HG02840 (cell line): Measurements from ENCODE around the gene SAMD9.
A peak's percentile ranks its signal among the peaks of the same experiment; 100 is the strongest.
"Not testable (repeated sequence)": the region's sequence is repeated elsewhere in the genome, so short reads cannot be mapped to it uniquely, and the experiment has no call there.

Experiments used
- ATAC-seq: cut with Tn5 transposase; IDR thresholded peaks from one replicate; pipeline ENCODE4 v1.9.1; 2021; ENCODE audit warnings: mild to moderate bottlenecking, moderate library complexity, moderate number of reproducible peaks; ENCODE audit not compliant: unreplicated experiment, low FRiP score

SAMD9 gene

DNA sequence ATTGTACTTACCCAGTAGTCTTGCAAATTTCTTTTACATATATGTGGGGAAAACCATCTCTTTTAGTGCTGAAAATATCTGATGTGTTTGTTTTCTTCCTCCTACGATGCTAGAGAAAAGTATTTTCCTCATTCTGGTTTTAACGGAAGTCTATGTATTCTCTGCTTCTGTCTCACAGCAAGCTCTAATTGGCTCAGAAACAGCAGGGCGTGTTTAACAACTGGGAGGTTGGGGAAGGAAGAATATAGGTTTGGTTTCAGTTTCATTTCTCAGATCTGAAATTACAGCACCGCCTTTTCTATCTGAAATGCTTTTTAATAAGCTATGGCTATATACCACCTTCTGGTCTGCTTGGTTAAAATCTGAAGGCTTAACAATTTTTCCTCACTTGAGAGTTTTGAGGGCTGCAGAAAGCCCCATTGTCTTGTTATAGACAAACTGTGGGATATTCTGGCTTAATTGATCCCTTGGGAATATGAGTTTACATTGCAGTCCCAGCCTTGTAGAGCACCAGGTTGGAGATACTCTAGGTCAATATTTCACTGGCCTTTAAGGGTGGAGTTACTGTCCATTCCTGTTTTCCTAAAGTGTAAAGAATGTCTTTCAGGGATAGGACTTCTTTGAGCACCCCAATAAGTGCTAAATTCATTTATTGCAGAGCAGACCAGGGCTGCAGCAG is at the start of gene SAMD9:
Gene SAMD9 (minus strand): TSS at position 128 of the 679 bp plus-strand sequence. CDS start 11,882 bp downstream, outside the sequence.
- ATAC-seq, result peak; percentile 100

DNA sequence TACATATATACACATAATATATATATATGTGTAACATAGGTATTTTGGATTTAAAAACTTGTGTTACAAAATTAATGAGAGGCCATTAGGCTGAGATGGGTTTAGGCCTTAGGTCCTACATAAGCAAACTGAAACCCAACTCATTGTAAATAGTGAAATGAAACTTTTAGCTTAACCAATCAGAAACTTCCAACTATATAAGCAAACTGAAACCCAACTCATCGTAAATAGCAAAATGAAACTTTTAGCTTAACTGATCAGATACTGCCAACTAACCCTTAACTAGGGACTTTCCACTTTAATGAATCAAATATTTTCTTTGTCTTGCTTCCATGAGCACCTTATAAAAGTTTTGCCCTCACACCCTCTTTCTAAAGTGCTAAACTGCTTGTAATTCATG is 47.7 kb upstream of the SAMD9 start:
- peak; percentile 99 for ATAC-seq

DNA sequence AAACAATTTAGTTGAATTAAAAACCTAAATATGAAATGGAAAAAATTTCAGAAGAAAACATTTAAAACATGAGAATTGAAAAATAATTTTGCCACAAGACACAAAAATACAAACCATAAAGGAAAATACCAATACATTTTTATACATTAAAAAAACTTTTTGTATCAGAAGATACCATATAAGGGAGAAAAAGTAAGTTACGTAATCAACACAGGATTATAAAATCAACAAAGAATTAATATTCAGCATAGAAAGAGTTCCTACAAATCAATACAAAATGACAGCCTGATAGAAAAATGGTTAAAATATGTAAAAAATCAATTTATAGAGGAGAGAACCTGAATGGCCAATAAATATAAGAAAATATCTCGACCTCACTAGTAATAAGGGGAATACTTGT is 47.0 kb upstream of the SAMD9 start:
- no peak for ATAC-seq

DNA sequence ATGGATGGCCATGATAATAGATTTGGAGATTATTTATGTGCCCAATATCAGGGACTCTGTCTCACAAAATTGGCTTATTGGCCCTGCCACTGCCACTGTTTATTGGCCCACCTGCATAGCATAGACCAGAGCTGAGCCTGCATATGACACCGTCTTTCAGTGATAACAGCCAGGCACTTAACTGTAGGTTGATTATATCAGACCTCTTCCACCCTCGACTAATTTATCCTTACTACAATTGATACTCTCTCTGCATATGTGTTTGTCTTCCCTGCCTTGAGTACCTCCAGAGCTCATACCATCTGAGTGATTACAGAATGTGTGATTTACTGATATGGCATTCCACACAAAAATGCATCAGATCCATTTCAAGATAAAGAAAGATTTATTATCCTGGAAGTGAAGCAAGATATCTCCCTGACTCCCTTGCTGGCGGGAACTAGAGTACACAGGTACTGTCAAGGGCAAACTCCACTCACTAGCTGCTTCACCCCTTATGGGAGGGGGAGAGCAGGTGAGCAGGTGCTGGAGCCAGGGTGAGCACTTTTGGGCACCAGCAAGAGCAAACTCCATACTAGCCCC is 43.5 kb upstream of the SAMD9 start:
- ATAC-seq, result no peak

DNA sequence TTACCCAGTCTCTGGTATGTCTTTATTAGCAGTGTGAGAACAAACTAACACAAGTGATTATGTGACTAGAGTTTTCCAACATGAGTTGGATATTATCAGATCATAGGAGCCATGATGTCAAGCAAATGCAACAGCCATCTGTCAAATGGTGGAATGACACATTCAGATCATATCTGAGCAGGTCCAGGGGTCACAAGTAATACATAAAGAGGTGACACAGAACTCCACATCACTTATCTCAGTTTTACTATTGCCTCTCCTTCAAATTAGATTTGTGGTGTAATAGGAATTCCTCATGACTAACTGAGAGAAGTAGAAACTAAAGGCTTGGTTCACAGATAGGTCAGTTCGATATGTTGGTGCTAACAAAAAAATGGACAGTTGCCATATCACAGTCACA is 42.6 kb upstream of the SAMD9 start:
- ATAC-seq, result no peak

DNA sequence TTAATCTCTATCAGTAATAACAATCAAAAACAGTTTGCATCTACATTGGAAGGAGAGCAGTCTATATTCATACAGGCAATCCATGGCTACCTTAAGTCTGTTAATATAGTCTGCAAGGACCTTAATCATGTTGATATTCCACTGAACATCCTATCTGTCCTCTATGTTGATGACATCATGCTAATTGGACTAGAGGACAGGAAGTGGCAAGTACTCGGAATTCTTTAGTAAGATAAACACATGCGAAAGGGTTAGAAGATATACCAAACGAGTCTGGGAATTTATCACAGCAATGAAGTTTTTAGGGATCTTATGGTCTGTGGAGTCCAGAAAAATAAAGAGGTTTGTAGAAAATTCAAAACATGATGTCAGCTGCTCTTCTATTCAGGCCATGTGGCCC is 41.7 kb upstream of the SAMD9 start:
- ATAC-seq, result no peak

DNA sequence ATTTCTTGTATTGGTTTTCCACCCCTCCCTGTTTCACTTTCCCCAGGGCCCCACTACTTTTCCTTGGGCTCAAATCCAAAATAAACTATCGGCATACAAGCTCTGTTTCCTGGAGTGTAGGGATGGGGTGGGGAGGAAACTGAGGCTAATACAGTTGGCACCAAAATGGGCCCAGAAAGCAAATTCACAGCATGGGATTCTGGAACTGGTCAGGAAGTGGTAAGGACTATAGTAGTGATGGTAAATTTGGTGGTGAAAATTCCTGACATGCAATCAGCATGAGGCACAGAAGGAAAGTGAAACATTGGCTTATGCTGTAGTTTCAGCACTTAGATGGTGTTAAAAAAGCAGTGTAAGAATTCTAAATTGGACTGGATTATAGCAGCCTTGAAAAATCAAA is 39.1 kb upstream of the SAMD9 start:
- no peak for ATAC-seq

DNA sequence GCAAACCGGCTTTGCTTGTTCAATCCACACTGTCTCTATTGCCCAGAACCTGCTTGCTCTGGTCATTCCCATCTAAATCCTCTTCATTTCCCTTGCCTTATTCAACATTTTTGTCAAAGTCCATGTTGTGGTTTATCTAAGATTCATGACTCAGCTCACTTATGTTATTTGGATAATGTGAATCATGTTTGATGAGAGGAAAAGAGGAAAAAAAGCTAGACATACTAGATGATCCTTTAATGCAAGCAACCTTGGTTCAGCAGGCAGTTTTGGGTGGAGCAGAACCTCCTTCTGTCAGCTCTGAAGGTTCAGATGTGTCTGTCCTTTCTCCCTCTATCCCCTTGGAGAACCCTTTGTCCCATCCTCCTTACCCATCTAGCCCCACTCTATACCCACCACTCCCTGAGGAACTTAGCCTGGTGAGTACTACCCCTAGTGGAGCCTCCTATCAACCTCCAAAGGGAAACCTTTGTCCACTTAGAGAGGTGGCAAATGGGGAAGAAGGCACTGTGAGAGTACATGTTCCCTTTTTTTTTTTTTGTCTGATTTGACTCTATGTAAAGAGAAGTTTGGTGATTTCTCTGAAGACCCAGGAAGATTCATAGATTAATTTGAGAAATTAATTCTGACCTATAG is 32.5 kb upstream of the SAMD9 start:
- no peak for ATAC-seq

DNA sequence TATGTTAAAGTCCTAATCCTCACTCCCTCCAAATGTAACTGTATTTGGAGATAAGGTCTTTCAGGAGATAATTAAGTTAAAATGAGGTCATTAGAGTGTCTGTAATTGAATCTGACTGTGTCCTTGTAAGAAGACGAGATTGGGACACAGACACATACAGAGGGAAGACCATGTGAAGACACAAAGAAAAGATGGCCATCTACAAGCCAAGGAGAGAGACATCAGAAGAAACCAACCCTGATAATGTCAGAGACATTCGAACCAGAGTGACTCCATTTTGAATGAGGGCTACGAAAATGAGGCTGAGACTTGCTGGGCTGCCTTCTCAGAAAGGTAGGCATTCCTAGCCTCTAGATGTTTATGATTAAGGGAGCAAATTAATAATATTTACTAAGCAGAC is 30.9 kb upstream of the SAMD9 start:
- ATAC-seq, result no peak

DNA sequence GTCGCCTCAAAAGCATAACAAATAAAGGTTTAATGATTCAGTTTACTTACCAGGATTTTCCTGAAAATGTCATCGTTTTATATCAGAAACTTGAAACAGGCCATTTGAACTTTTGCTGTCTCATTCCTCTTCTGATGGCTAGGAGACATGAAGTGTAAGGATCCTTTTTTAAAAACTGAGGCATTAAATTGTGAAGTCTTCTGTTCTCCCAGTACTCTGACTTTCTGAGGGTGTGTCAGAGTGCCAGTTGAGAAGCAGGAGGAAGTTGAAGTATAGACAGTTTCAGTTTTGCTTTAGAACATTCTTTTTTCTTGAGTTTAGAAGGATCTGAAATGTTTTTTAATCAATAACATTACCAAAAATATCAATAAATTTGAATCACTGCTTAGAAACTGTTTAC is 30.4 kb upstream of the SAMD9 start, which contains the start of gene SAMD9L:
Gene SAMD9L (minus strand): TSS at position 242 of the 400 bp plus-strand sequence. CDS start 12,414 bp downstream, outside the sequence.
- peak; percentile 59 for ATAC-seq

DNA sequence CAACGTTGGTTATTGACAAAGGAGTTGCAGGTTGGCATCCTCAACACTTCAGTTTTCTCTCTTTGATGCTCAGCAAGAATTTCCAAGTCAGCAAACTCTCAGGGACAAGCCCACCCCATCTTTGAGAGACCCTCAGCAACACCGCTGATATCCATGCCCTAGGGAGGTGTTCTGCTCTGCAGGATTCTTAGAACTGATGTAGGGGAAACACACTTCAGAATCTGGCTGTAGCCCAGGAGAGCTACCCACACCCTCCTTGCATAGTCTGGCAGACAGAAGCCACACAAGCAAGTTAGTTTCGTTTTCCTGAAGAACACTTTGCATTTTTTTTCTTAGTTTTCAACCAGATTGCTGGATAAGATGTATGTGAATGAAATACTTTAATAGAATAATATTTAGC is 29.6 kb upstream of the SAMD9 start:
- no peak for ATAC-seq

DNA sequence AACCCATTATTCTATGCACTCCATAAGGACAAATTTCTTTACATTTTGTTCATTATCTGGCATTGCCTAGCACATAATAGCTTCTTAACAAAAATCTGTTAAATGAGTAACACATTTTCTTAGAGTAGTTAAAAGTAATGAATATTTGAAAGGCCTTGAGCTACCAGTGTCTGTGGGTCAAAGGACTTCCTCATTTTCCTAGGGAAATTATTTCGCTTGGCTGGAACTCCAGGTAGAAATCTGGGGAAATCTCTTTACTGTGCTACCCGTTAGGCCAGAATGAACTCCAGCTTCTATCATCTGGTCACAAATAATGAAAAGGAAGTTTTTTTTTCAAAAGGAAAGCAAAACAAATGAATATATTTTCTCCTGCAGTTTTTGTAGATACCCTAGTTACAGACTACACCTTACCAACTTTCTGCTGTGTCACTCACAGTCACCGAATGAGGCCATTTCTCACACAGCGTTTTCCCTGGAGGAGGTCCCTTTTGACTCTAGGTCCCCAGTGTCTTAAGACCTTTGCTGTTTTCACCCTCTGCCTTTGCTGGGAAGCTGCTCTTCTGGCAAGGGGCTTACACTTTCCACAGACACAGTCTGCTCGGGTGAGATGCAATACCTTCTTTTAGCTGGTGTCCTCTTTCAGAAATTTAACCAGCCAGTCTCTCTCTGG is 28.8 kb upstream of the SAMD9 start:
- no peak for ATAC-seq

DNA sequence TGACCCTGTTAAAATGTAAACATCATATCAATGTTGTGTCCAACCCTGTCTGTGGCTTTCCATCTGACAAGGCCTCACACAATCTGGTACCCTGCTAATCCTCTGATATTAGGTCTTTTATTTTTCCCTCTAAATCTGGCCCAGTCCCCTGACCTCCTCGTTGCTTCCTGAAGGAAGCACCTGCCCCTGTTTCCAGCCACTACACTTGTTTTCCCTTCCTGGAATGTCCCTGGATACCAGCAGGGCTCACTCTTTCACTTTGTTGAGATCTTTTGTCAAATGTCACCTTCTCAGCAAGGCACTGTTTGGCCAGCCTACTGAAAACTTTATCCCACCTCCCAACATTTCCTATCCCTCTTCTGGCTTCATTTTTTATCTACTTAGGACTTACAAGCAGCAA is 28.3 kb upstream of the SAMD9 start:
- no peak for ATAC-seq

DNA sequence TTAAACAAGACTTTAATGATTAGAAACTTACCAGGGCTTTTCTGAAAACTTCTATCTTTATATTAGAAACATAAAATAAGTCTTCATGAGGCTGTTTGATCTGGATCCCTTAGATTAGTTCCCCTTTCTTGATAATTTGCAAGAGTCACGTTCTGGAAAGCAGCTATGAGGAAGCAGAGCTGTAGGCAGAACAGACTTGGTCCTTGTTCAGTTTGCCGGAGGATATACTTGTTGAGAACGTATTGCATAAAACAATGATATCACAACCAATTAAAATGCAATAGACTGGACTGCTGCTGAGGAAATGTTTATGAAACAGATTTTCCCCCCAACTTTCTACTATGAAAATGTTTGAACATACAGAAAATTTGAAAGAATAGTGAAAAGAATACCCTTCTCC is 27.6 kb upstream of the SAMD9 start:
- ATAC-seq, result no peak

DNA sequence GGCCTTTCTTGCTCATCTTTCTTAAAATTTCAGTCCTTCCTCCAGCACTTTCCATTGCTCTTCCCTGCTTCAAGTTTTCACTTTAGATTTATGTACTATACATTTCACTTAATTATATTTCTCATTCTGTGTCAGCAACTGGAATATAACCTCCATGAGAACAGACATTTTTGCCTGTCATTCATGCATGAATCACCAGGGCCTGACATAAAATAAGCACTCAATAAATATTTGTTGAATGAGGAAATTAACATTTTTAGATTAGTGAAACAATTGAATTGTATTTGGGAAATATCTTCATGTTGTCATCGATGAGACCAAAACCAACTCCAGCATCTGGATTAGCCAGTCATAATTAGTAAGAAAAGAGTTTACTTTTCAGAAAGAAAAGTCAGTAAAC is 24.3 kb upstream of the SAMD9 start:
- no peak for ATAC-seq

DNA sequence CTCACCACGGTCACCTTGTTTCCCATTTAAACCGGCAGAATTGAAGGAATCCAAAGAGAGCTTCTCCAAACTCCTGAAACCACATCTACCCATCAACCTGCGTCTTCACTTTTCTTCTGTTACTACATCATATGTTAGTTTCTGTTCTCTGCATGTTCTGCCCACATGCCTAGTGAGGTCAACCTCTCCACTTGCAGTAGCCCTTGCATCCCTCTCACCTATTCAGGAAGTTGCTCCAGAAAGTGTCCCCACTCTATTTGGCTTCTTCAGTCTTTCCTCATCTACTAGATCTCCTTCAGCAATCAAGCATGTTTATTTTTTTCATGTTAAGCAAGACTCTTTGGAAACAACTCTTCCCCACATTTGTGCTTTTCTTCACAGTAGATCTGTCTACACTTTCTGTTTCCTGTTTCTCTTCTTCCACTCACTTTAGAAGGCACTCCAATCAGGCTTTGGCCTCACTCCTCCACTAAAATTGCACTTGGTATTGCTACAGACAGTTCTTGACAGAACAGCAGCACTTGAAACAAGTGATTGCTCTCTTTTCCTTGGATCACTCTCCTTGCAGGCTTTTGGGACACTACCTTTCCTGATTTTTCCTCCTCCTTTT is 22.9 kb upstream of the SAMD9 start:
- ATAC-seq, result no peak

DNA sequence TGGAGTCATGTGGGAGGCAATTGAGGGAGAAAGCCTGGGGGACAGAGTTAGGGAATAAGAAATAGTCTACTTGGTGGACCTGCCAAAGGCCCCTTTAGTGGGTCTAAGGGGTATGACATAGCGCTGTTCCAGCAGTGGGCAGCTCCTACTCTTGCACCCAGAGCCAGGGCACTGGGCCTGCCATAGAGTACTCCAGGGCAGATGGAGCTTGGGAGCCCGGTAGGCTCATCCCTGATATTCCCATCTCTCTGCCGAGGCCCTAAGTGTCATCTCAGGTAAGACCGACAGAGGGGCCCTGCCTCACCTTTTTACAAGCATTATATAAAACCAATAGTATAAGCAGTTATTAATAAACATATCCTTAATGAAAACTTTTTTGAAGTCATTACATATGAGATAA is 20.8 kb upstream of the SAMD9 start:
- no peak for ATAC-seq

DNA sequence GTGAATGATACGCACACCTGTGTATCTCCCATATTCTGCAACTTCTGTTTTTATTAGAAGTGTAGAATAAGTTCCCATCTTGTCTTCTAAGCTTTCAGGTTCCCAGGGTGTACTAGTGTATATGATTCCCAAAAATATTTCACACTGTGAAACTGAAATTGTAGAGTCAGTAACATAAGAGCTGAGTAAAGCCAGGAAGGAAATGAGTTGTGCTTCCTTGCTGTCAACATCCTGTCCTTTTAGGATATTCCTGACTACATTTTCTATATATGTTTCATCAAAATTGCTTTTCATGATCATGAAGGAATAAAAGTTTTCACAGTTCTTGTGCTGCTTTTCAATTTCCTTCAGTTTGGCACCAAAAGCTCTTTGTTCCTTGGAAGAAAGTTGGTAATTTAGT is 15.2 kb upstream of the SAMD9 start:
- ATAC-seq, result no peak

DNA sequence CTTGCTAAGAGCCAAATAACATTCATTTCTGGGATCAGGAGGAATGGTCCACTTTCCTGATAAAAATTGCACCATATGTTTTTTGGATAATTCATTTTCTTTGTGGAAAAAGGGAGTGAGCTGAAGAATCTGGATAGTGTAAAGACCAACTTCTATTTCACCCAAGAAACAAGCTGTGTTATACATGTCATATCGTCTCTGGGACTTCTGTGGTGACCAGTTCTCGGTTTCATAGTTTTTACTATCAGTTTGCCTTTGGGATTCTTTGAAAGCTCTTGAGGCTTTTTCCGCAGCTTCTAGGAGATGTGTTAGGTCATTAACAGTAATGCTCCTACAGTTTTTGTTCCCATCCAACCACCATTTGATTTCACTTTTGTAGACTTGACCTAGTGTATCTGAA is 14.4 kb upstream of the SAMD9 start:
- ATAC-seq, result no peak

DNA sequence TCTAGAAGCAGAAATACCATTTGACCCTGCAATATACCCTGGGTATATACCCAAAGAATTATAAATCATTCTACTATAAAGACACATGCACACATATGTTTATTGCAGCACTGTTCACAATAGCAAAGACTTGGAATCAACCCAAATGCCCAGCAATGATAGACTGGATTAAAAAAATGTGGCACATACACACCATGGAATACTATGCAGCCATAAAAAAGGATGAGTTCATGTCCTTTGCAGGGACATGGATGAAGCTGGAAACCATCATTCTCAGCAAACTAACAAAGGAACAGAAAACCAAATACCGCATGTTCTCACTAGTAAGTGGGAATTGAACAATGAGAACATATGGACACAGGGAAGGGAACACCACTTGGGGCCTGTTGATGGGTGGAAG is 9.2 kb upstream of the SAMD9 start:
- ATAC-seq, result not testable (repeated sequence)

DNA sequence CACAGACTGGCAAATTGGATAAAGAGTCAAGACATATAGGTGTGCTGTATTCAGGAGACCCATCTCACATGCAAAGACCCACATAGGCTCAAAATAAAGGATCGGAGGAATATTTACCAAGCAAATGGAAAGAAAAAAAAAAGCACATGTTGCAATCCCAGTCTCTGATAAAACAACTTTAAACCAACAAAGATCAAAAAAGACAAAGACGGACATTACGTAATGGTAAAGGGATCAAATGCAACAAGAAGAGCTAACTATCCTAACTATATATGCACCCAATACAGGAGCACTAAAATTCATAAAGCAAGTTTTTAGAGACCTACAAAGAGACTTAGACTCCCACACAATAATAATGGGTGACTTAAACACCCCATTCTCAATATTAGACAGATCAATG is 5.8 kb upstream of the SAMD9 start:
- not testable (repeated sequence) for ATAC-seq
